ENCODE results near the gene CALCR. TPM values are rescaled to one million over a fixed set of nuclear protein-coding genes. Genes with fewer than 3 reads are reported as not detected.
A peak's percentile ranks its signal among the peaks of the same experiment; 100 is the strongest.

Gene CALCR
- total RNA-seq, 3 donors from 2014 or later = 0.15 to 0.80 (median 0.66) TPM

GRCh38 chr7:93579431-93579830 is 4.9 kb upstream of the CALCR start:
- no peak overlapping the region for H3K27ac ChIP-seq
- H3K4me1 ChIP-seq = no peaks in the 10 kb centered on the region
- no peaks in the 10 kb centered on the region for H3K36me3 ChIP-seq
- TF ChIP-seq CTCF (IDR thresholded peaks at IDR 0.05) = no peak
- no peak for TF ChIP-seq POLR2A (IDR thresholded peaks at IDR 0.05)
- no peak for TF ChIP-seq POLR2AphosphoS5 (IDR thresholded peaks at IDR 0.05)
- peaks cover 0 to 23% of the 10 kb centered on the region in 2 donors for H3K27me3 ChIP-seq
- no peaks in the 10 kb centered on the region for H3K9me3 ChIP-seq
- DNase-seq (ENCODE audit: low spot score in 2 of 2) = no peak
- intact Hi-C loops (cut with DNase I; ENCODE audit: low total_unique reads) = no loop called here
- no peak overlapping the region for H3K4me3 ChIP-seq

- TF ChIP-seq POLR2AphosphoS5 (IDR thresholded peaks at IDR 0.05) (no peak), POLR2A (IDR thresholded peaks at IDR 0.05) (no peak), CTCF (IDR thresholded peaks at IDR 0.05) (no peak)
- DNase-seq (ENCODE audit: low spot score in 2 of 2) = no peak
- Histone ChIP-seq H3K27me3 (peaks cover 0 to 29% of the 10 kb centered on the region in 2 donors), H3K27ac (no peak overlapping the region), H3K4me1 (no peaks in the 10 kb centered on the region), H3K4me3 (no peak overlapping the region), H3K9me3 (no peaks in the 10 kb centered on the region), H3K36me3 (no peaks in the 10 kb centered on the region)
- intact Hi-C loops (cut with DNase I; ENCODE audit: low total_unique reads) = no loop called here
Observed at GRCh38 chr7:93578762-93579161, 4.2 kb upstream of the CALCR start.

GRCh38 chr7:93575555-93576399 is 1.3 kb upstream of the CALCR start:
- TF ChIP-seq CTCF (IDR thresholded peaks at IDR 0.05) (no peak), POLR2A (IDR thresholded peaks at IDR 0.05) (no peak), POLR2AphosphoS5 (IDR thresholded peaks at IDR 0.05) (no peak)
- Histone ChIP-seq H3K9me3 (no peaks in the 10 kb centered on the region), H3K4me1 (no peaks in the 10 kb centered on the region), H3K27ac (no peak overlapping the region), H3K4me3 (peak overlapping the region in 1 of 3 donors; percentile 53), H3K27me3 (peaks cover 0 to 31% of the 10 kb centered on the region in 2 donors), H3K36me3 (no peaks in the 10 kb centered on the region)
- DNase-seq (ENCODE audit: low spot score in 2 of 2) = no peak
- intact Hi-C loops (cut with DNase I; ENCODE audit: low total_unique reads) = no loop called here

GRCh38 chr7:93574269-93574645 is 267 bp downstream of the CALCR start:
- DNase-seq (ENCODE audit: low spot score in 2 of 2) = no peak
- TF ChIP-seq POLR2A (IDR thresholded peaks at IDR 0.05) = no peak
- TF ChIP-seq POLR2AphosphoS5 (IDR thresholded peaks at IDR 0.05) = no peak
- Histone ChIP-seq H3K4me3 (peak overlapping the region; percentile 14 to 53 (median 27)), H3K9me3 (no peaks in the 10 kb centered on the region), H3K36me3 (no peaks in the 10 kb centered on the region), H3K27ac (no peak overlapping the region), H3K27me3 (peaks cover 0 to 31% of the 10 kb centered on the region in 2 donors), H3K4me1 (no peaks in the 10 kb centered on the region)
- intact Hi-C loops (cut with DNase I; ENCODE audit: low total_unique reads) = no loop called here

- H3K9me3 ChIP-seq = no peaks in the 10 kb centered on the region
- H3K36me3 ChIP-seq = no peaks in the 10 kb centered on the region
- H3K4me3 ChIP-seq = no peak overlapping the region
- peaks cover 0 to 6% of the 10 kb centered on the region in 2 donors for H3K27me3 ChIP-seq
- DNase-seq (ENCODE audit: low spot score in 2 of 2) = no peak
- TF ChIP-seq POLR2AphosphoS5 (IDR thresholded peaks at IDR 0.05) (no peak), POLR2A (IDR thresholded peaks at IDR 0.05) (no peak), CTCF (IDR thresholded peaks at IDR 0.05) (no peak)
- H3K4me1 ChIP-seq = no peaks in the 10 kb centered on the region
- H3K27ac ChIP-seq = no peak overlapping the region
- intact Hi-C loops (cut with DNase I; ENCODE audit: low total_unique reads) = no loop called here
Observed at GRCh38 chr7:93569189-93569588, 5.3 kb downstream of the CALCR start.

Measured in breast epithelium (tissue), 4 donors.